Progenitor cell of endocrine pancreas (in vitro differentiated cells): ENCODE data around the gene PLB1. TPM values are rescaled to one million over a fixed set of nuclear protein-coding genes. Genes with fewer than 3 reads are reported as not detected.

Source experiments
- DNase-seq: peaks from one replicate; pipeline ENCODE4 v3.0.0; 2021; ENCODE audit warnings: low spot score; ENCODE audit not compliant: unreplicated experiment
- H3K27ac Mint-ChIP-seq: 2 replicates; pipeline ENCODE4 v1.8.0; 2021; ENCODE audit warnings: mild to moderate bottlenecking, moderate library complexity, mixed read lengths
- H3K27me3 Mint-ChIP-seq: 2 replicates; pipeline ENCODE4 v1.8.0; 2021; ENCODE audit warnings: mixed read lengths
- H3K36me3 Mint-ChIP-seq: 2 replicates; pipeline ENCODE4 v1.8.0; 2022; ENCODE audit warnings: mixed read lengths; ENCODE audit not compliant: insufficient read depth
- H3K4me1 Mint-ChIP-seq: 2 replicates; pipeline ENCODE4 v1.8.0; 2021; ENCODE audit warnings: low read depth, mixed read lengths
- H3K4me3 Mint-ChIP-seq: 2 replicates; pipeline ENCODE4 v1.8.0; 2021; ENCODE audit warnings: low read depth, mild to moderate bottlenecking, moderate library complexity, mixed read lengths
- H3K9me3 Mint-ChIP-seq: 2 replicates; pipeline ENCODE4 v1.8.0; 2021; ENCODE audit warnings: low read depth, mixed read lengths
- total RNA-seq: library from RNA; stranded (reverse); gene quantifications from 2 replicates; pipeline ENCODE4 v1.2.1, GENCODE V29; 2021
- TF ChIP-seq, protein P1 (sequence below): fragments of 200-600 bp; sonication (generic); IDR thresholded peaks from one replicate; pipeline ENCODE4 v1.5.0; 2021; ENCODE audit warnings: antibody characterized with exemption, mild to moderate bottlenecking; ENCODE audit not compliant: unreplicated experiment

PLB1 gene
- total RNA-seq, 1 donor from 2014 or later = 0.65 TPM

- no peaks in the 10 kb centered on the region for H3K36me3 Mint-ChIP-seq
- H3K9me3 Mint-ChIP-seq = no peaks in the 10 kb centered on the region
- H3K4me1 Mint-ChIP-seq = no peaks in the 10 kb centered on the region
- no peak overlapping the region for H3K27ac Mint-ChIP-seq
- no peak for DNase-seq
- TF ChIP-seq, protein P1, sequence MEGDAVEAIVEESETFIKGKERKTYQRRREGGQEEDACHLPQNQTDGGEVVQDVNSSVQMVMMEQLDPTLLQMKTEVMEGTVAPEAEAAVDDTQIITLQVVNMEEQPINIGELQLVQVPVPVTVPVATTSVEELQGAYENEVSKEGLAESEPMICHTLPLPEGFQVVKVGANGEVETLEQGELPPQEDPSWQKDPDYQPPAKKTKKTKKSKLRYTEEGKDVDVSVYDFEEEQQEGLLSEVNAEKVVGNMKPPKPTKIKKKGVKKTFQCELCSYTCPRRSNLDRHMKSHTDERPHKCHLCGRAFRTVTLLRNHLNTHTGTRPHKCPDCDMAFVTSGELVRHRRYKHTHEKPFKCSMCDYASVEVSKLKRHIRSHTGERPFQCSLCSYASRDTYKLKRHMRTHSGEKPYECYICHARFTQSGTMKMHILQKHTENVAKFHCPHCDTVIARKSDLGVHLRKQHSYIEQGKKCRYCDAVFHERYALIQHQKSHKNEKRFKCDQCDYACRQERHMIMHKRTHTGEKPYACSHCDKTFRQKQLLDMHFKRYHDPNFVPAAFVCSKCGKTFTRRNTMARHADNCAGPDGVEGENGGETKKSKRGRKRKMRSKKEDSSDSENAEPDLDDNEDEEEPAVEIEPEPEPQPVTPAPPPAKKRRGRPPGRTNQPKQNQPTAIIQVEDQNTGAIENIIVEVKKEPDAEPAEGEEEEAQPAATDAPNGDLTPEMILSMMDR = no peak
- H3K4me3 Mint-ChIP-seq = no peak overlapping the region
- peaks cover 12% of the 10 kb centered on the region for H3K27me3 Mint-ChIP-seq
Measured at GRCh38 chr2:28487258-28487657, 8.6 kb upstream of the PLB1 start.

DNA sequence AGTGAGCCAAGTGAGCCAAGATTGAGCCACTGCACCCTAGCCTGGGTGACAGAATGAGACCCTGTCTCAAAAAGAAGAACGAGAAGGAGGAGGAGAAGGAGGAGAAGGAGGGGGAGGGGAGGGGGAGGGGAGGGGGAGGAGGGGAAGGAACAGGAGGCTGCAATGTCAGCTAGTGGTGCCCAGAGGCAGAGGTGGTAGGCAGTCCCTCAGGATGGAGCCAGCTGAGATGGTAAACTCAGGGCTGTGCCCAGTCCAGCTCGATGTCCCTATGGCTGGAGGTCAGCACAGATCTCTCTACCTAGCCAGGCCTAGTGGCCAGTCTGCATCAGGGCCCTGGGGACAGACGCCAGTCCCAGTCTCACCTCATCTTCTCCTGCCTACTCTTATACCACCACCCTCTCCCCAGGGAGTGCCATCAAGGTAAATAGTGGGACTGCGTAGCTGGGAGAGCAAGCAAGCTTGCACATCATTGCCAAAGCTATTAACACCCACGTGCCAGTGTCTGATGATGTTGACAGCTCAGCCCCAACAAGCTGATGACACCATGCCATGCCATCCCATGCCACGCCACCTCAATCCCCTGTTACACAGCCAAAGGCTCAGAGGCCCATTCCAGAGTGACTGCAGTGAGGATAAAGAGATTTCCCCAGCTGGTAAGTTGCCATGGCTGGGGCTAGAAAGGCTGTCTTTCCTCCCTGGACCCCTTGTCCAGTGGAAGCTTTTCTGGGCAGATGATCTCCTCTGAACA, 7.6 kb upstream of the PLB1 start:
- H3K4me3 Mint-ChIP-seq = no peak overlapping the region
- DNase-seq = no peak
- H3K4me1 Mint-ChIP-seq = no peaks in the 10 kb centered on the region
- TF ChIP-seq, protein P1 = no peak
- H3K27ac Mint-ChIP-seq = no peak overlapping the region
- H3K27me3 Mint-ChIP-seq = peaks cover 13% of the 10 kb centered on the region
- no peaks in the 10 kb centered on the region for H3K9me3 Mint-ChIP-seq
- H3K36me3 Mint-ChIP-seq = no peaks in the 10 kb centered on the region

GRCh38 chr2:28488858-28489575, 6.8 kb upstream of the PLB1 start:
- Mint-ChIP-seq H3K4me1 (no peaks in the 10 kb centered on the region), H3K27ac (no peak overlapping the region)

DNA sequence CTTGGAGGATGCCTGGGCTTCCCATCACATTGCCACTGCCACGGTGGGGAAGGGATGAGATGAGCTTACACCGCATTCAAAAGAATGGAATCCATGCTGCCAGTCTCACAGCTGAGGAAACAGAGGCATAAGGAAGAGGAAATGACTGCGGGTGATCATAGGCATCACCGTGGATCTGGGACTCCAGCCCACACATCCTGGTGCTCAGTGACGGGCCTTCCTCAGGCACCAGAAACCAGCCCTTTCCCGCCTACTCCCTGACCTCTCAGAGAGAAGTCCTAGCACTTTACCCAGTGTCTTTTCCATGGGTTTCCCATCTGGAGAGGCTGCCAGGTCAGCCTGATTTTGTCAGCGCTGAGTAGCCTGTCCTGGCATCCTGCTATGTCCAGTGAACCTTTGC, 5.3 kb upstream of the PLB1 start:
- Mint-ChIP-seq H3K4me3 (no peak overlapping the region), H3K36me3 (no peaks in the 10 kb centered on the region), H3K27ac (no peak overlapping the region), H3K4me1 (no peaks in the 10 kb centered on the region), H3K9me3 (no peaks in the 10 kb centered on the region), H3K27me3 (peaks cover 13% of the 10 kb centered on the region)
- TF ChIP-seq, protein P1 = no peak
- no peak for DNase-seq

More at GRCh38 chr2:28488858-28489575, 6.8 kb upstream of the PLB1 start:
- DNase-seq = no peak
- Mint-ChIP-seq H3K27me3 (peaks cover 13% of the 10 kb centered on the region), H3K9me3 (no peaks in the 10 kb centered on the region), H3K4me3 (no peak overlapping the region), H3K36me3 (no peaks in the 10 kb centered on the region)
- TF ChIP-seq, protein P1 = no peak

DNA sequence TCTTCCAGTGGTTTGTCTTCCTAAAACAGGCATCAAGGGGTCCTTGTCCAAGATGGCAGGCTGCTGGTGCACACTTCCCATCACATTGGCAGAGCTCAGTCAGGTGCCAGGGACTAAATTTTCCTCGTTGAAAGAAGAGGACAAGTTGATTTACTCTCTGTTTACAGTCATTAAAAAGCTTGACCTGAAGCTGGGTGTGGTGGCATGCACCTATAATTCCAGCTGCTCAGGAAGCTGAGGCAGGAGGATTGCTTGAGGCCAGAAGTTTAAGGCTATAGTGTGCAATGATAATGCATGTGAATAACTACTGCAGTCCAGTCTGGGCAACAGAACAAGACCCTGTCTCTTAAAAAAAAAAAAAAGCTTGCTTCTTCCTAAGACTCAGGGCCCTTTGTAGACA, 3.6 kb upstream of the PLB1 start:
- Mint-ChIP-seq H3K9me3 (no peaks in the 10 kb centered on the region), H3K4me1 (no peaks in the 10 kb centered on the region), H3K36me3 (no peaks in the 10 kb centered on the region), H3K27me3 (peaks cover 9% of the 10 kb centered on the region), H3K4me3 (no peak overlapping the region), H3K27ac (no peak overlapping the region)
- DNase-seq = no peak
- TF ChIP-seq, protein P1 = no peak
